Esophagus squamous epithelium (tissue), 5 donors: ENCODE data around the gene NOTCH4. TPM values are rescaled to one million over a fixed set of nuclear protein-coding genes. Genes with fewer than 3 reads are reported as not detected.

Experiments used
- DNase-seq: peaks from one replicate; lab custom pipeline; 2025; lab: John Stamatoyannopoulos, UW
- H3K27ac ChIP-seq, 4 donors: fragments of 200-600 bp; sonication (generic); one replicate each; pipeline ENCODE4 v1.5.1; 2016 to 2019; ENCODE audit warnings: mild to moderate bottlenecking in 1 of 4
- H3K27me3 ChIP-seq, 4 donors: fragments of 200-600 bp; sonication (generic); 1 replicate in 3 of 4; 2 replicates in 1 of 4; pipeline versions ENCODE4 v1.5.1 to v1.6.0; 2017 to 2021; ENCODE audit warnings: antibody characterized with exemption in 1 of 4
- H3K36me3 ChIP-seq, 3 donors: fragments of 200-600 bp; sonication (generic); one replicate each; pipeline ENCODE4 v1.5.1; 2016 to 2019
- H3K4me1 ChIP-seq, 3 donors: fragments of 200-600 bp; sonication (generic); one replicate each; pipeline ENCODE4 v1.5.1; 2017 to 2019
- H3K4me3 ChIP-seq, 4 donors: fragments of 200-600 bp; sonication (generic); 1 replicate in 3 of 4; 2 replicates in 1 of 4; pipeline ENCODE4 v1.5.1; 2016 to 2019; ENCODE audit warnings: mild to moderate bottlenecking in 2 of 4, moderate library complexity in 1 of 4
- H3K9me3 ChIP-seq, 3 donors: fragments of 200-600 bp; sonication (generic); one replicate each; pipeline ENCODE4 v1.5.1; 2016 to 2019
- CTCF ChIP-seq, 6 experiments: fragments of 450-650 bp in 4 of 6; fragments of 200-600 bp in 2 of 6; sonication (generic) in 2 of 6; IDR thresholded peaks; one replicate each; pipeline ENCODE4 v1.5.1; 2016 to 2019; ENCODE audit warnings: antibody characterized with exemption in 6 of 6, mild to moderate bottlenecking in 4 of 6, moderate library complexity in 4 of 6
- POLR2A ChIP-seq, 4 donors: fragments of 450-650 bp; IDR thresholded peaks; one replicate each; pipeline ENCODE4 v1.6.1; 2017; ENCODE audit warnings: antibody characterized with exemption in 4 of 4, mild to moderate bottlenecking in 4 of 4, moderate library complexity in 3 of 4
- WGBS, 2 donors: methylation state at CpG; one replicate each; pipeline ENCODE4 v1.1.5; 2018; 5-methylcytosine and 5-hydroxymethylcytosine counted together
- intact Hi-C: fragments of 100-400 bp; cut with DNase I; formaldehyde crosslinking; loops from one replicate; pipeline ENCODE4 v1.15.0; 2022
- total RNA-seq, 4 donors: library from RNA; depleted of rRNA; stranded (reverse); fragments of >200 nt; gene quantifications; one replicate each; pipeline ENCODE4 v1.1.0, GENCODE V29; 2016
- donor health status: DM: yes; HTN: yes; CAD: no.

The NOTCH4 gene
- total RNA-seq, 4 donors from 2014 or later: 4.7 to 13.2 (median 5.9) TPM

GRCh38 chr6:32184084-32184640, 39.7 kb downstream of the NOTCH4 start, which contains the start of gene AGER:
TSS of gene AGER (minus strand) at chr6:32184253. CDS start at chr6:32184222, 31 bp downstream.
- WGBS, 2 donors: 85 to 95% methylated on average over 4 to 6 of the region's 6 CpGs
- H3K27me3 ChIP-seq: no peaks in the 10 kb centered on the region
- intact Hi-C loops: no loop called here
- peaks cover 15 to 74% (median 19%) of the 10 kb centered on the region in 3 donors for H3K36me3 ChIP-seq
- H3K27ac ChIP-seq: peak within 1 kb of the TSS; percentile 64 to 99 (median 82)
- no peak for DNase-seq
- TF ChIP-seq CTCF (IDR thresholded peaks at IDR 0.05) (no peak), POLR2A (IDR thresholded peaks at IDR 0.05) (no peak)
- H3K4me3 ChIP-seq: no peak within 1 kb of the TSS
- H3K9me3 ChIP-seq: no peaks in the 10 kb centered on the region
- H3K4me1 ChIP-seq: peaks cover 20 to 84% (median 45%) of the 10 kb centered on the region in 3 donors

- no peak overlapping the region for H3K4me3 ChIP-seq
Observed at GRCh38 chr6:32183483-32184083, 40.3 kb downstream of the NOTCH4 start.

GRCh38 chr6:32183030-32183429, 40.8 kb downstream of the NOTCH4 start:
- Histone ChIP-seq H3K4me3 (no peak overlapping the region), H3K36me3 (peaks cover 15 to 71% (median 19%) of the 10 kb centered on the region in 3 donors), H3K27ac (peak overlapping the region in 3 of 4 donors; percentile 66 to 99 (median 99)), H3K4me1 (peaks cover 14 to 79% (median 44%) of the 10 kb centered on the region in 3 donors), H3K27me3 (no peaks in the 10 kb centered on the region), H3K9me3 (no peaks in the 10 kb centered on the region)
- intact Hi-C loops: no loop called here
- no peak for DNase-seq
- no peak for TF ChIP-seq POLR2A (IDR thresholded peaks at IDR 0.05)
- WGBS, 2 donors: 63 to 79% methylated on average over 3 of the region's 3 CpGs

More at GRCh38 chr6:32183483-32184083, 40.3 kb downstream of the NOTCH4 start:
- Histone ChIP-seq H3K27ac (peak overlapping the region; percentile 32 to 99 (median 82)), H3K9me3 (no peaks in the 10 kb centered on the region), H3K27me3 (no peaks in the 10 kb centered on the region), H3K36me3 (peaks cover 15 to 74% (median 19%) of the 10 kb centered on the region in 3 donors), H3K4me1 (peaks cover 20 to 84% (median 48%) of the 10 kb centered on the region in 3 donors)
- intact Hi-C loops: no loop called here
- no peak for DNase-seq
- WGBS, 2 donors: 78 to 82% methylated on average over 9 to 14 of the region's 15 CpGs
- TF ChIP-seq CTCF (IDR thresholded peaks at IDR 0.05): no peak
- no peak for TF ChIP-seq POLR2A (IDR thresholded peaks at IDR 0.05)

- intact Hi-C loops: no loop called here
- H3K27me3 ChIP-seq: no peaks in the 10 kb centered on the region
- peaks cover 12 to 67% (median 19%) of the 10 kb centered on the region in 3 donors for H3K36me3 ChIP-seq
- H3K27ac ChIP-seq: peak overlapping the region; percentile 14 to 99 (median 46)
- WGBS, 2 donors: 73 to 78% methylated on average over 1 to 2 of the region's 10 CpGs
- DNase-seq: no peak
- TF ChIP-seq POLR2A (IDR thresholded peaks at IDR 0.05) (no peak), CTCF (IDR thresholded peaks at IDR 0.05) (no peak)
- H3K4me1 ChIP-seq: peaks cover 10 to 74% (median 39%) of the 10 kb centered on the region in 3 donors
- H3K9me3 ChIP-seq: no peaks in the 10 kb centered on the region
- H3K4me3 ChIP-seq: no peak overlapping the region
Observed at GRCh38 chr6:32182555-32182981, 41.3 kb downstream of the NOTCH4 start.

GRCh38 chr6:32181915-32182529, 41.8 kb downstream of the NOTCH4 start:
- TF ChIP-seq CTCF (IDR thresholded peaks at IDR 0.05): no peak
- no peak for TF ChIP-seq POLR2A (IDR thresholded peaks at IDR 0.05)
- H3K4me1 ChIP-seq: peaks cover 10 to 73% (median 37%) of the 10 kb centered on the region in 3 donors
- WGBS, 2 donors: 84 to 91% methylated on average over 3 to 7 of the region's 10 CpGs

More at GRCh38 chr6:32181915-32182529, 41.8 kb downstream of the NOTCH4 start:
- no peak for DNase-seq
- no peaks in the 10 kb centered on the region for H3K9me3 ChIP-seq
- H3K36me3 ChIP-seq: peaks cover 6 to 61% (median 14%) of the 10 kb centered on the region in 3 donors
- intact Hi-C loops: no loop called here
- H3K27ac ChIP-seq: peak overlapping the region; percentile 14 to 99 (median 24)
- H3K27me3 ChIP-seq: no peaks in the 10 kb centered on the region
- H3K4me3 ChIP-seq: no peak overlapping the region
